Measurements from ENCODE around the gene HEXA. TPM values are rescaled to one million over a fixed set of nuclear protein-coding genes. Genes with fewer than 3 reads are reported as not detected.

The HEXA gene
- total and polyA plus RNA-seq, 4 donors = 38.1 to 69.0 (median 52.7) TPM

- no peak for TF ChIP-seq FOXA1 (IDR thresholded peaks at IDR 0.05)
- TF ChIP-seq GABPA (IDR thresholded peaks at IDR 0.05 in 1 of 2, conservative IDR thresholded peaks at IDR 0.05 in 1 of 2) = no peak
- TF ChIP-seq FOXA2 (IDR thresholded peaks at IDR 0.05) = no peak
- TF ChIP-seq RXRA (IDR thresholded peaks at IDR 0.05) = no peak
- no peak for TF ChIP-seq HNF4A (conservative IDR thresholded peaks at IDR 0.05)
- TF ChIP-seq SP1 (IDR thresholded peaks at IDR 0.05) = no peak
- TF ChIP-seq MAX (IDR thresholded peaks at IDR 0.05) = no peak
- no peak for TF ChIP-seq YY1 (IDR thresholded peaks at IDR 0.05)
- H3K9ac ChIP-seq (ENCODE audit: low read depth in 1 of 2, low read length in 2 of 2) = no peak overlapping the region
- DNase-seq (ENCODE audit: low spot score) = no peak
- H3K27ac ChIP-seq (ENCODE audit: low read depth in 1 of 2, low read length in 2 of 2) = no peak overlapping the region
- H3K9me3 ChIP-seq (ENCODE audit: control insufficient read depth in 4 of 4, low read length in 3 of 4) = no peaks in the 10 kb centered on the region
- H3K36me3 ChIP-seq (ENCODE audit: control insufficient read depth in 4 of 4, insufficient read depth in 3 of 4, low read depth in 1 of 4, low read length in 3 of 4) = no peaks in the 10 kb centered on the region
- no peak overlapping the region for H3K4me3 ChIP-seq (ENCODE audit: low read depth in 1 of 3, low read length in 3 of 3)
- no peaks in the 10 kb centered on the region for H3K4me1 ChIP-seq (ENCODE audit: control insufficient read depth in 4 of 4, insufficient read depth in 4 of 4, low read length in 3 of 4)
- H3K27me3 ChIP-seq (ENCODE audit: control insufficient read depth in 4 of 4, insufficient read depth in 4 of 4, low read length in 3 of 4) = no peaks in the 10 kb centered on the region
These were observed 29.0 kb upstream of the HEXA start for GRCh38 chr15:72404841-72405240.

- Histone ChIP-seq H3K27me3 (ENCODE audit: control insufficient read depth in 4 of 4, insufficient read depth in 4 of 4, low read length in 3 of 4) (no peaks in the 10 kb centered on the region), H3K4me3 (ENCODE audit: low read depth in 1 of 3, low read length in 3 of 3) (no peak overlapping the region), H3K36me3 (ENCODE audit: control insufficient read depth in 4 of 4, insufficient read depth in 3 of 4, low read depth in 1 of 4, low read length in 3 of 4) (no peaks in the 10 kb centered on the region), H3K9ac (ENCODE audit: low read depth in 1 of 2, low read length in 2 of 2) (no peak overlapping the region), H3K4me1 (ENCODE audit: control insufficient read depth in 4 of 4, insufficient read depth in 4 of 4, low read length in 3 of 4) (no peaks in the 10 kb centered on the region), H3K9me3 (ENCODE audit: control insufficient read depth in 4 of 4, low read length in 3 of 4) (no peaks in the 10 kb centered on the region), H3K27ac (ENCODE audit: low read depth in 1 of 2, low read length in 2 of 2) (no peak overlapping the region)
- no peak for DNase-seq (ENCODE audit: low spot score)
- 44% methylated on average over 3 of the region's 3 CpGs for WGBS
- TF ChIP-seq NR2F2 (IDR thresholded peaks at IDR 0.05) (no peak), ZBTB33 (IDR thresholded peaks at IDR 0.05) (no peak), RAD21 (IDR thresholded peaks at IDR 0.05) (no peak), HNF4G (IDR thresholded peaks at IDR 0.05) (no peak), HNF4A (conservative IDR thresholded peaks at IDR 0.05) (no peak), ATF3 (IDR thresholded peaks at IDR 0.05) (no peak), EGR1 (IDR thresholded peaks at IDR 0.05; ENCODE audit: low read depth in 2 of 2) (no peak), REST (IDR thresholded peaks at IDR 0.05) (no peak), RXRA (IDR thresholded peaks at IDR 0.05) (no peak)
These were observed 28.5 kb upstream of the HEXA start for GRCh38 chr15:72404356-72404755.
